ENCODE measurements around the gene FAM222A.

Gene FAM222A

DNA sequence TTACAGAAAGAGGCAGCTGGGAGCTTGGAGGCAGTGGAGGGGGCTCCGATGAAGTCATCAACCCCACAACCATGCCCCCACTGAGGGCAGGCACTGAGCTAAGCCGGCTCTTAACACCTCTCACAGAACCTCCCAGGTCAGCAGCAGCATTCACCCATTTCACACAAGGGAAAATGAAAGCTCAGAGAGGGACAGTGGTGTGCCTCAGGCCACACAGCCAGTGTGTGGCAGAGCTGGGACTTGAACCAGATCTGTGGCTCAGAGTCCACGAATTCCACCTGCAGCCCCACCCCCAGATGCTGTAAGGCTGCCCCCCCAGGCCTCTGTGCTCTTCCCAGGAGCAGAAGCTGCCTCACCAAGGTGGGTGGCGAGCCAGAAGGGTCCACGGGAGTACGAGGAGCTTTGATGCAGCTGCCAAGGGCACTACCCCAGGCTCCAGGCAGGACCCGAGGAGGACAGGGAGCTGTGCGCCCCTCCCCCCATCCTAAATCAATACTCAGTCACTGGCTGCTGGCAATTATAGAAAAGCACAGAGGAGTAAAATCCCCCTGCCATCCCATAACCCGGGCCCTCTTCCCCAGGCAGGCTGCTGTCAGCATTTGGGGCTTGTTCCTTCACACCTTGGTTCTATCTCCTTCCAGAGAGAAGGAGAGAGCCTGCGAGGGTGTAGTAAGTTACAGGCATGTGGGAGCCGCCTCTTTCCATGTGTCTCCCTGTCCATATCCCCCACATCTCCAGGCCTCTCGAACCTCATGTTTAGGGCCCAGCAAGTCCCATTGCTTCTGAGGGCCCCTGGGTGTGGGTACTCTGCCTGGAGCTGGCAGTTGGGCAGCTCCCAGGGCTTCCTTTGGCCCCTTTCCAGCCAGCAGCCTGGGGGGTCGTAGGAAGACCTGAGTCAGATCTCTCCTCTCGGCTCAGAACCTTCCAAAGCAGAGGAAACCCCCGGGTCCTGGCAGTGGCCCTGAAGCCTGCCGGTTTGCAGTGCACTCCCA, 47.6 kb downstream of the FAM222A start:
- H3K9me3 Mint-ChIP-seq, result peaks cover 10% of the 10 kb centered on the region
- peaks cover 11% of the 10 kb centered on the region for H3K36me3 Mint-ChIP-seq (ENCODE audit: low read depth)
- H3K4me3 Mint-ChIP-seq, result no peak overlapping the region
- H3K27me3 Mint-ChIP-seq, result peaks cover 4% of the 10 kb centered on the region
- no peak overlapping the region for H3K27ac Mint-ChIP-seq
- peaks cover 9% of the 10 kb centered on the region for H3K4me1 Mint-ChIP-seq (ENCODE audit: low read depth)

DNA sequence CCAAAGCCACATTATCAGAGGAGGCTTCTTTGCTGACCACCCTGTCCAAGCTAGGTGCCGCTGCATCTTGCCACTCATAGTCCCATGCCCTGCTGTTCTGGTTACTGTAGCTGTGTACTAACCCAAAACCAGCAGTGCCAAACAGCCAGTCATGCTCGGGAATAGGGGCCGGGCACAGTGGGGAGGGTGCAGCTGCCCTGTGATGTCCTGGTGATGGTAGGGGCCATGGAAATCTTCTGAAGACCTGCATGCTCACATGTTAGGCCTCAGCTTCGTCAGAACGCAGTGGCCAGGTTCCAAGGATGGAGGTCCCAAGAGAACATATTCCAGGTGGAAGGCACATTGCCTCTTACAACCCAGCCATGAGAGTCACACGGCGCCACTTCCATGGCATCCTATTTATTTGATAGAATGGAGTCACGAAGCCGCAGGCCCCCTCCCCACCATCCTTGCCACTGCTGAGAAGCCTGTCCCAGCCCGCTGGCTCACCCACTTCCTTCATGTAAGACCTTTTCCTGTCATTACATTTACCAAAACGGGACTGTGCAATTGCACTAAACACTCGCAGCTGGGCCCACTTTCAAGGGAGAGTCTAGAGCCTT, 48.5 kb downstream of the FAM222A start:
- H3K27ac Mint-ChIP-seq, result no peak overlapping the region
- H3K9me3 Mint-ChIP-seq, result peaks cover 2% of the 10 kb centered on the region
- no peak overlapping the region for H3K4me3 Mint-ChIP-seq
- peaks cover under 1% of the 10 kb centered on the region for H3K27me3 Mint-ChIP-seq
- H3K36me3 Mint-ChIP-seq (ENCODE audit: low read depth), result peaks cover 1% of the 10 kb centered on the region
- H3K4me1 Mint-ChIP-seq (ENCODE audit: low read depth), result peaks cover 9% of the 10 kb centered on the region

DNA sequence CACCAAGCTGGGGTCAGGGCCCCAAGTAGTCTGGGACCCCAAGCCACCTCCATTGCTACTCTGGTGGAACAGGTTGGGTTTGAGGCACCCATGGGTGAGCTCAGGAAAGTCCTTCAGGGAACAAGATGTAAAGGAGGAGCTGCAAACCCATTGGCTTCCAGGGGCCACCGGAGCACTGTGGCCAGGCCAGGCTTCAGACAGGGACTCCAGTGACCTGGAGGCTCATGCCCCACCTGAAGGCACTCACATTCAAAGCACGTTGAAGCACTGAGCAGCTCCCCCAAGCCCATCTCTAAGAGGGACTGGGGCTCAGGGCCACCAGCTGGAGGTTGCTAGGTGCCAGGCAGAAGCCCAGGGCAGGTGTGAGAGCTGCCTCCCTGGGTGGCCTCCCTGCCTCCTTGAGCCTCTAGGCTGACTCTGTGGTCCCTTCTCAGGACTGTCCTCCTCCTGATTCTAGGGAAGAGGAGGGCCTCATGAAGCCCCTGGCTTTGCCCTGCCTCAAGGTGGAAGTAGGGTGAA, 49.1 kb downstream of the FAM222A start:
- peaks cover 9% of the 10 kb centered on the region for H3K4me1 Mint-ChIP-seq (ENCODE audit: low read depth)
- H3K36me3 Mint-ChIP-seq (ENCODE audit: low read depth), result no peaks in the 10 kb centered on the region
- no peaks in the 10 kb centered on the region for H3K9me3 Mint-ChIP-seq
- H3K27me3 Mint-ChIP-seq, result no peaks in the 10 kb centered on the region
- no peak overlapping the region for H3K27ac Mint-ChIP-seq
- no peak overlapping the region for H3K4me3 Mint-ChIP-seq

DNA sequence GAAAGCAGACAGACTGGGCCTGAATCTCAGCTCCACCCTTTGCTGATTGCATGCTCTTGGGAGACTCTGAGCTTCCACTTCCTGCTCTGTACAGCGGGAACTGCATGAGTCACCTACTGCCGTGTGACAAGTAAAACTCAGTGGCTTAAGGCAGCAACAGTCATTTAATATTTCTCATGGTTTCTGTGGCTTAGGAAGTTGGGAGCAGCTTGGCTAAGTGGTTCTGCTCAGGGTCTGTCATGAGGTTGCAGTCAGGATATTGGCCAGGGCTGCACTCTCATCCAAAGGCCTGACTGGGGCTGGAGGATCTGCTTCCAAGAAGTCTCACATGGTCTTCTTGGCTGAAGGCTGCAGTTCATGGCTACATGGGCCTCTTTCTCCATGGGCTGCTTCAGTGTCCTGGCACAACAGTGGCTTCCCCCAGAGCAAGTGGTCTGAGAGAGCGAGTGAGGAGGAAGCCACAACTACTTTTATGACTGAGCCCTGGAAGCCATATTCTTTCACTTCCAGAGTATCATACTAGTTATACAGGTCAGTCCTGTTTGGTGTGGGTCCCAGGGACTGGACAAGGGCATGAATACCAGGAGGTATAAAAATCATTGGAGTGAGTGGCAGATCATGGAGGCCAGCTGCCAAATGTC, 49.7 kb downstream of the FAM222A start:
- H3K4me3 Mint-ChIP-seq, result no peak overlapping the region
- H3K9me3 Mint-ChIP-seq, result no peaks in the 10 kb centered on the region
- H3K27me3 Mint-ChIP-seq, result no peaks in the 10 kb centered on the region
- H3K27ac Mint-ChIP-seq, result no peak overlapping the region
- no peaks in the 10 kb centered on the region for H3K36me3 Mint-ChIP-seq (ENCODE audit: low read depth)
- peaks cover 9% of the 10 kb centered on the region for H3K4me1 Mint-ChIP-seq (ENCODE audit: low read depth)

DNA sequence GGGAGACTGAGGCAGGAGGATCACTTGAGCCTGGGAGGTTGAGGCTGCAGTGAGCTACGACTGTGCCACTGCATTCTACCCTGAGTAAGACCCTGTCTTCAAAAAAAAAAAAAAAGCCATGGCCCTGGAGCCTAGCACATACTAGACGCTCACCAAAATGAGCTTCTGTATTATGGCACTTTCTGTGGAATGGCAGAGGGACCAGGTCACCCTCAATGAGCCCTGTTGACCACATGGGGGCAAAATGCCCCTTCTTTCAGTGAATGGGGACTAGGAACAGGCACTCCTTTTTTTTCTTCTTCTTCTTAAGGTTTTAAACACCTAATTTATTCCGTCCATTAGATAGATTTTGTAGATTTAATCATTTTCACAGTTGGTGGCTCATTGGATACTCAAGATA, 50.5 kb downstream of the FAM222A start:
- Mint-ChIP-seq H3K4me1 (ENCODE audit: low read depth) (peaks cover 9% of the 10 kb centered on the region), H3K4me3 (no peak overlapping the region), H3K27ac (no peak overlapping the region), H3K36me3 (ENCODE audit: low read depth) (no peaks in the 10 kb centered on the region), H3K9me3 (no peaks in the 10 kb centered on the region), H3K27me3 (no peaks in the 10 kb centered on the region)

DNA sequence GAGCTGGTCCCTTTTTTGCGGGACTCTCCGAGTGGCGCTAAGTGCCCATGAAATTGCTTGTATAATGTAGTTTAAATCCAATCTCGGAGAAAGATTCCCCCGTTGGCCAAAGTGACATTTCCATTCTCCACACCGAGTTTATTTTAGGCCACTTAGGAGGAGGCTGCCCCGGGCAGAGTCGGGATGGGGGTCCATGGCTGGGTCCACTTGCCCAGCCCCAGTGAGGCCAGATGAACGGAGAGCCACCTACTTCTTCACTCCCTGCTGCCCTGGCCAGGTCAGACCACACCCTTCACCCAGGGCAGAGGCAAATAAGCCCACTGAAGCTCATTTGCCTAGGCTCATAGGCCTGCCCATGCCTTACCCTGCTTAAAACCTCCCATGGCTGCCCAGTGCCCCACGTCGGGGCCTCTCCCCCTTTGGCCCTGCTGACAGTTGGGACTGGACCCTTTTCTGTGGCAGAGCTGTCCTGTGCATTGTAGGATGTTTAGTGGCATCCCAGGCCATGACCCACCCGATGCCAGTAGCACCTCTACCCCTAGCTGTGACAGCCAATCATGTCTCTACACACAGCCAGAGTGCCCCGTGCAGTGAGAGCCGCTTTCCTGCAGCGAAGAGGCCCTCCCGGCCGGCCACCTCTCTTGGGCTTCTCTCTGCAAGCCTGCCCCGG, 51.3 kb downstream of the FAM222A start:
- Mint-ChIP-seq H3K4me3 (no peak overlapping the region), H3K9me3 (no peaks in the 10 kb centered on the region), H3K27me3 (no peaks in the 10 kb centered on the region), H3K4me1 (ENCODE audit: low read depth) (peaks cover 9% of the 10 kb centered on the region), H3K27ac (no peak overlapping the region), H3K36me3 (ENCODE audit: low read depth) (no peaks in the 10 kb centered on the region)

DNA sequence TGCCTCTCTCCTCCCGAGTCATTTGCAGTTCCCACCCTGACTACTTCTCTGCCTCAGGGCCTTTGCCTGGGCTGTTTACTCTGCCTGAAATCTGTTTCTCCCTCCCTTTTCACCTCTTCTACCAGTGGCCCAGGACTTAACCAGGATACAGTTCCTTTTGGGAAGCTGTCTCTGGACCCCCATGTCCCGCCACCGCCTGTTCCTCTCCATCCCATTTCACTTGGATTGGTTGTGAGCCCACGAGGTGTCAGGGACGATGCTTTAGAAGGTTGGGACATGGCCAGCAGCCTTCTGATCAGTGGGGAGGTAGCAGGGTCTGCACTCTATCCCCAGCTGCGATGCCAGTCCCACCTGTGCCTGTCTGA, 51.8 kb downstream of the FAM222A start:
- H3K4me1 Mint-ChIP-seq (ENCODE audit: low read depth), result peaks cover 8% of the 10 kb centered on the region
- no peaks in the 10 kb centered on the region for H3K9me3 Mint-ChIP-seq
- no peaks in the 10 kb centered on the region for H3K36me3 Mint-ChIP-seq (ENCODE audit: low read depth)
- no peak overlapping the region for H3K27ac Mint-ChIP-seq
- H3K27me3 Mint-ChIP-seq, result no peaks in the 10 kb centered on the region
- H3K4me3 Mint-ChIP-seq, result no peak overlapping the region

DNA sequence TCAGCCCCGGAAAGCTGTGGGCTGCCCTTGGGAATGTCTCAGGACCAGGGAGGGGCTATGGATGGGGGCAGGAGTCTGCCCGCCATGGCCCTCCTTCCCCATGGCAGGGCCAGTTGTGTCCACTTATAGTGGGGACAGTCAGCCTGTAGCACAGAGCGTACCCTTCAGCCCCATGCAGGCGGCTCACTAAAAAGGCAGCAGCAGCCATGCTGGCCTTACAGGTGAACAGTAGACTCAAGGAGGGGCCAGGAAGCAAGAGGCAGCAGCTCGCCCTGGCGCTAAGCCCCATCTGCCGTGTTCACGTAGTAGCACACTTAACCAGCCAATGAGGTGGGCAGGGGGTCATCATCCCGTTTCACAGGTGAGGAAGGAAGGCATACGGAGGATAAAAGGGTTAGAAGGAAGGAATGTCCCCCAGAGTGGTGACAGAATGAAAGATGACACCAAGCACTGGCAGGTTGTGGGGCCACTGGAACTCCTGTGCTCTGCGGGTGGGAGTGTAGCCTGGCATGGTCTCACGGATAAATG, 52.7 kb downstream of the FAM222A start:
- H3K36me3 Mint-ChIP-seq (ENCODE audit: low read depth), result no peaks in the 10 kb centered on the region
- H3K27ac Mint-ChIP-seq, result no peak overlapping the region
- H3K4me1 Mint-ChIP-seq (ENCODE audit: low read depth), result peaks cover 5% of the 10 kb centered on the region
- no peak overlapping the region for H3K4me3 Mint-ChIP-seq
- H3K27me3 Mint-ChIP-seq, result no peaks in the 10 kb centered on the region
- H3K9me3 Mint-ChIP-seq, result no peaks in the 10 kb centered on the region

DNA sequence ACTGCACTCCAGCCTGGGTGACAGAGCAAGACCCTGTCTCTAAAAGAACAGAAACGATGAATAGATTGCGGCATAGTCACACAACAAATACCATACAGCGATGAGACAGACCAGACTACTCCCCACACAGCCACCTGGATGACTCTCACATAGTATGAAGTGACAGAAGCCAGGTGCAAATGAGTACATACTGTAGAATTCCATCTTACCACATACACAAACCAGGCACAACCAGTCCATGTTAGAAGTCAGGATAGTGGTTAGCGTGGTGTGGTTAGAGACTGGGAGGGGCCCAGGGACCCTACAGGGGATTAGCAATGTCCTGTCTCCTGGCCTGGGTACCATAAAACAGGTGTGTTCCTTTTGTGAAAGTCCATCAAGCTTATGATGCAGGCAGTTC, 53.8 kb downstream of the FAM222A start:
- Mint-ChIP-seq H3K9me3 (no peaks in the 10 kb centered on the region), H3K27ac (no peak overlapping the region), H3K27me3 (no peaks in the 10 kb centered on the region), H3K4me3 (no peak overlapping the region), H3K36me3 (ENCODE audit: low read depth) (no peaks in the 10 kb centered on the region), H3K4me1 (ENCODE audit: low read depth) (peaks cover 5% of the 10 kb centered on the region)

DNA sequence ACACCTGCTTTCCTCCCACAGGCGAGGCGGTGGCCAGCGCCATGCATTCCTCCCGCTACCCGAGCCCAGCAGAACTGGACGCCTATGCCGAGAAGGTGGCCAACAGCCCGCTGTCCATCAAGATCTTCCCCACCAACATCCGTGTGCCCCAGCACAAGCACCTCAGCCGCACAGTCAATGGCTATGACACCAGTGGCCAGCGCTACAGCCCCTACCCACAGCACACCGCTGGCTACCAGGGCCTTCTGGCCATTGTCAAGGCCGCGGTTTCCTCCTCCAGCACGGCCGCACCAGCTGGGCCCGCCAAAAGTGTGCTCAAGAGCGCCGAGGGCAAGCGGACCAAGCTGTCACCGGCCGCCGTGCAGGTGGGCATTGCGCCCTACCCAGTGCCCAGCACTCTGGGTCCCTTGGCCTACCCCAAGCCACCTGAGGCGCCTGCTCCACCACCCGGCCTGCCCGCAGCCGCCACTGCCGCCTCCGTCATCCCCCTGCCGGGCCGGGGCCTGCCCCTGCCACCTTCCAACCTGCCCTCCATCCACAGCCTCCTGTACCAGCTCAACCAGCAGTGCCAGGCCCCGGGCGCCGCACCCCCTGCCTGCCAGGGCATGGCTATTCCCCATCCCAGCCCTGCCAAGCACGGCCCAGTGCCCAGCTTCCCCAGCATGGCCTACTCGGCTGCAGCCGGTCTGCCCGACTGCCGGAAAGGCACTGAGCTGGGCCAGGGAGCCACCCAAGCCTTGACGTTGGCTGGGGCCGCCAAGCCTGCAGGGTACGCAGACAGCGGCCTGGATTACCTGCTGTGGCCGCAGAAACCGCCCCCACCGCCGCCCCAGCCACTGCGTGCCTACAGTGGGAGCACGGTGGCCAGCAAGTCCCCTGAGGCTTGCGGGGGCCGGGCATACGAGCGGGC, 54.6 kb downstream of the FAM222A start:
- Mint-ChIP-seq H3K4me1 (ENCODE audit: low read depth) (peaks cover 3% of the 10 kb centered on the region), H3K27me3 (no peaks in the 10 kb centered on the region), H3K36me3 (ENCODE audit: low read depth) (no peaks in the 10 kb centered on the region), H3K9me3 (no peaks in the 10 kb centered on the region), H3K4me3 (no peak overlapping the region), H3K27ac (no peak overlapping the region)

DNA sequence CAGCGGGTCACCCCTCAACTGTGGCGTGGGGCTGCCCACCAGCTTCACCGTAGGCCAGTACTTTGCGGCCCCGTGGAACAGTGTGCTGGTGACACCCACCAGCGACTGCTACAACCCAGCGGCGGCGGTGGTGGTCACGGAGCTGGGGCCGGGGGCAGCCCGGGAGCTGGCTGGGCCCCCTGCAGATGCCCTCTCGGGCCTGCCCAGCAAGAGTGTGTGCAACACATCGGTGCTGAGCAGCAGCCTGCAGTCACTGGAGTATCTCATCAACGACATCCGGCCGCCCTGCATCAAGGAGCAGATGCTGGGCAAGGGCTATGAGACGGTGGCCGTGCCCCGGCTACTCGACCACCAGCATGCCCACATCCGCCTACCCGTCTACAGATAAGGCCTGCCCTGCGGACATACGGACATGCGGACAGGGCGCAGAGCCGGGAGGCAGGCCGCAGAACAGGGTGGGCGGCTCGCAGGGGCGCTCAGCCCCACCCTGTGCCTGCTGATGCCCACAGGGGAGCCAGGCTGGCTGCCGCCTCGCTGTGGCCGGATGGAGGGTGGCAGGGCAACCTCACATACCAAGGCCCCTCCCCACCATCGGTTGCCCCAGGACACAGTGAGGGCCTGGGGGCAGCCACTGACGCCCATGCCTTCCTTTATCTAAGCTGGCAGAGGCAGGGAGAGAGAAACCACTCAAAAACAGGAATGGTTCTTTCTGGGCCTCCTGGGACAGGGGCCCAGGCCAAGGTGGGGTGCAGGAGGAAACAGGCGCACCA, 55.5 kb downstream of the FAM222A start:
- H3K36me3 Mint-ChIP-seq (ENCODE audit: low read depth), result no peaks in the 10 kb centered on the region
- peaks cover 1% of the 10 kb centered on the region for H3K27me3 Mint-ChIP-seq
- H3K4me1 Mint-ChIP-seq (ENCODE audit: low read depth), result no peaks in the 10 kb centered on the region
- no peaks in the 10 kb centered on the region for H3K9me3 Mint-ChIP-seq
- H3K4me3 Mint-ChIP-seq, result no peak overlapping the region
- H3K27ac Mint-ChIP-seq, result no peak overlapping the region

DNA sequence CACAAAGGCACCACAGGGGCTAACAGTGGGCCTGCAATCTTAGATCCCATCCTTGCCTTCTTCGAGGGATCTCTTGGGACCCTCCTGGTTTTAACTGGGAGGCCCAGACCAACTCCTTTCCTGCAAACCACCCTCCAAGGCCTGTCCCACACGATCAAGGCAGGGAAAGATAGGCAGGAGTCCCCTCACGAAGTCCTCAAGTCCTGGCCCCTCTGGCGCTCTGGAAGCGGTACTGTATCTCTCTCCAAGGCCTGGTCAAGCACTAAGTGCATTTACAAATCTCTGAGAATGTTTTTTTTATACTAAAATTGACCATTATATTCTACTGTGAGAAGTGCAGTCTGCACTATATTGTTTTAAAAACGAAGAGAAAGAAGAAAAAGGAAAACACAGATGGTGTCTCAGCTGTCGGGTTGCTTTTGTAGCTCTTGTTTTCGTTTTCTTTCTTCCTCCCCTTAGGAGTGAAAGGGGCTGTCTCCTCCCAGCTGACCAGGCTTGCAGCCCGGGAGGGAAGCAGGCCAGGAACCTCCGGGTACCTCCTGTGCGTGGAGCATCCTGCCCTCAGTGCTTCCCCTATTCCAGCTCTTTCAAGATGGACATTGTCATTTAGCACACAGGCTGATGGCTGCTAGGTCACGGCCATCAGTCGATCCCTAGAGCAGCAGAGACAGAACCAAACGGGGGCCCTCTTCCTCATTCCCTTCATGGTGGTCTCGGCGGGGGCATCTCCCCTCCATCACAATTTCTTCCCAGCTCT, 56.7 kb downstream of the FAM222A start:
- Mint-ChIP-seq H3K4me3 (no peak overlapping the region), H3K36me3 (ENCODE audit: low read depth) (no peaks in the 10 kb centered on the region), H3K27me3 (peaks cover 4% of the 10 kb centered on the region), H3K4me1 (ENCODE audit: low read depth) (no peaks in the 10 kb centered on the region), H3K9me3 (no peaks in the 10 kb centered on the region), H3K27ac (no peak overlapping the region)

Data from stimulated activated naive CD8-positive, alpha-beta T cell treated with anti-CD3 and anti-CD28 coated beads, Interleukin-15, Interleukin-2, amounts not matched to agents 100 ng/mL and 50 ng/mL, for 24 hours (primary cell).